ENCODE data around the gene PPP4C.
"Not testable (repeated sequence)": the region's sequence is repeated elsewhere in the genome, so short reads cannot be mapped to it uniquely, and the experiment has no call there.

The PPP4C gene

DNA sequence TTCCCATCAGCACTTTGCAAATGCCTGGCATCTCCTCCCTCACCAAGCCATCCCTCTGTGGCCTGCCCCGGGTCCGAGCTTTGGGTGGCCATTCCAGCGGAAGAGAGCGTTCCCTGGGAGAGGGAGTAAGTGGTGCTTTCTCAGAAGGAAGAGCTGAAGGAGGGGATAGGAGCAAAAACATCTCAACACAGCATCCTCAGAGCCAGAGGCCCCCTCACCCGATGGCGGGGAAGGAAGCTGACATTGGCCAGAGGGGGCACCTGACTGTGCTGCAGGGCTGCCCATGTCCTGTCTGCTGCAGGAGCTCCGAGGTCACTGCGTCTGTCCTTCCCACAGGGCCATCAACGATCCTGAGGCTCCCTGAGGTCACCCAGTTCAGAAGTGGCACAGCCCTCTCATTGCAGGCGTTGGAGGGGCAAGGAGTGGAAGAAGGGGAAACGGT, 44.3 kb upstream of the PPP4C start:
- no peak overlapping the region for H3K4me3 ChIP-seq (ENCODE audit: low read length)
- DNase-seq (ENCODE audit: low read depth) = no peak
- TF ChIP-seq, protein P1, sequence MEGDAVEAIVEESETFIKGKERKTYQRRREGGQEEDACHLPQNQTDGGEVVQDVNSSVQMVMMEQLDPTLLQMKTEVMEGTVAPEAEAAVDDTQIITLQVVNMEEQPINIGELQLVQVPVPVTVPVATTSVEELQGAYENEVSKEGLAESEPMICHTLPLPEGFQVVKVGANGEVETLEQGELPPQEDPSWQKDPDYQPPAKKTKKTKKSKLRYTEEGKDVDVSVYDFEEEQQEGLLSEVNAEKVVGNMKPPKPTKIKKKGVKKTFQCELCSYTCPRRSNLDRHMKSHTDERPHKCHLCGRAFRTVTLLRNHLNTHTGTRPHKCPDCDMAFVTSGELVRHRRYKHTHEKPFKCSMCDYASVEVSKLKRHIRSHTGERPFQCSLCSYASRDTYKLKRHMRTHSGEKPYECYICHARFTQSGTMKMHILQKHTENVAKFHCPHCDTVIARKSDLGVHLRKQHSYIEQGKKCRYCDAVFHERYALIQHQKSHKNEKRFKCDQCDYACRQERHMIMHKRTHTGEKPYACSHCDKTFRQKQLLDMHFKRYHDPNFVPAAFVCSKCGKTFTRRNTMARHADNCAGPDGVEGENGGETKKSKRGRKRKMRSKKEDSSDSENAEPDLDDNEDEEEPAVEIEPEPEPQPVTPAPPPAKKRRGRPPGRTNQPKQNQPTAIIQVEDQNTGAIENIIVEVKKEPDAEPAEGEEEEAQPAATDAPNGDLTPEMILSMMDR (IDR thresholded peaks at IDR 0.05; ENCODE audit: insufficient read depth, low read depth, low read length, missing control alignments) = no peak

DNA sequence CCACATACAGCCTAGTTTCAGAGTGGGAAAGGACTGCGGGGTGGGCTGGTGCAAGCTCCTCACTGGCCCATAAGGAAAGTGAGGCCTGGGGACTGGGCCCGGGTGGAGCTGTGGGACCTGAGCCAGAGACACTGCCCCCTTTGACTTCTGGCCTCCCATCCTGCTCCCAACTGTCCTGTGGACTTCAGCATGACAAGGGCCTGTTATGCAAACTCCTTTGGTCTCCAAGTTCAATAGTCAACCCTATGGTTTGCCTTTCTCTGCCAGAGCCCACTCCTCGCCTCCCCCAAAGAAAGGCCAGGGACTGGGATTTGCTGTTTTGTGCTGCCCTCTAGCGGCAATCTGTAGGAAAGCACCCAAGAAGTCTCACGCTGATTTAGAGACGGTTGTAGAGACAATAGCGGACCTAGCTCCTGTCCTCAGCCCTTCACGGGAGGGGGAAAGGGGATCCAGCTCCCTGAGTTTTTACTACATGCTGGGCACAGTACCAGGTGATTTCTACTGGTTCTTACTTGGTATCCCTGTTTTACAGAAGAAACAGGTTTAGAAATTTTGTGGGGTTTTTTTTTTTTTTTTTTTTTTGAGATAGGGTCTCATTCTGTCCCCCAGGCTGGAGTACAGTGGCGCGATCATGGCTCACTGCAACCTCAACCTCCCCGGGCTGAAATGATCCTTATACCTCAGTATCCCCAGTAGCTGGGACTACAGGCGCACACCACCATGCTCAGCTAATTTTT, 43.5 kb upstream of the PPP4C start:
- H3K4me3 ChIP-seq (ENCODE audit: low read length) = no peak overlapping the region
- TF ChIP-seq, protein P1 (IDR thresholded peaks at IDR 0.05; ENCODE audit: insufficient read depth, low read depth, low read length, missing control alignments) = peak; percentile 83
- DNase-seq (ENCODE audit: low read depth) = peak; percentile 70

DNA sequence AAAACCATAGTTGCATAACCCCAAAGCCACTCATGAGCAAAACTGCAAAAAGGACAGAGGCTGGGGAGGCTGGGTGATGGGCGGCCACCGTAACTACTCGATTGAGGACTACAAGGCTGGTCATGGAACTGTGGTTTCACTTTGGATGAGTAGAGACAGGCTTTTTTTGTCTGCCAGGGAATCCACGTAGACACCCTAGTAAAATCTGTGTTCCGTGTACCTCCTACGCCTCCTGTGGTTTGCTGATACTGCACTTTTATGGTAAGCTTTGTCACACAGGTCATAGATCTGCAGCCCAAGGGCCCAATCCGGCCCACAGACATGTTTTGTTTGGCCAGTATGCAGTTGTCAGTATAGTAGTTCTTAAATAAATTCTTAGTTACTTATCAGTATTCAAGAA, 42.5 kb upstream of the PPP4C start:
- TF ChIP-seq, protein P1 (IDR thresholded peaks at IDR 0.05; ENCODE audit: insufficient read depth, low read depth, low read length, missing control alignments) = no peak
- H3K4me3 ChIP-seq (ENCODE audit: low read length) = no peak overlapping the region
- DNase-seq (ENCODE audit: low read depth) = no peak

DNA sequence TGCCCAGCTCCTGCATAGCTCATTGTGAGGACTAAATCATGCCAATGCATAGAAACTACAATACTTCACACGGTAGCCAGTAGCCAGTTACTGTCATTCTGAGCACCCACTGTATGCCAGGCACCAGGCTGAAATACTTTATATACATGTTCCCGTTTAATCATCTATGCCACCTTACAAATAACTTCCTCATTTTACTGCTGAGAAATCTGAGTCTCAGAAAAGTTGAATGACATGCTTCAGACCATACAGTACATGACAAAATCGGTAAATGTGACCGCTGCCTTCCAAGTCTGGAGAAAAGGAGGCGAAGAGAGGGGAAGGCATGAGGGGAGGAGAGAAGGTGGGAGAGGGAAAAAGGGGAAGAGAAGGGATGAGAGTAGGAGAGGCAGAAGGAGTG, 35.6 kb upstream of the PPP4C start:
- TF ChIP-seq, protein P1 (IDR thresholded peaks at IDR 0.05; ENCODE audit: insufficient read depth, low read depth, low read length, missing control alignments) = no peak

DNA sequence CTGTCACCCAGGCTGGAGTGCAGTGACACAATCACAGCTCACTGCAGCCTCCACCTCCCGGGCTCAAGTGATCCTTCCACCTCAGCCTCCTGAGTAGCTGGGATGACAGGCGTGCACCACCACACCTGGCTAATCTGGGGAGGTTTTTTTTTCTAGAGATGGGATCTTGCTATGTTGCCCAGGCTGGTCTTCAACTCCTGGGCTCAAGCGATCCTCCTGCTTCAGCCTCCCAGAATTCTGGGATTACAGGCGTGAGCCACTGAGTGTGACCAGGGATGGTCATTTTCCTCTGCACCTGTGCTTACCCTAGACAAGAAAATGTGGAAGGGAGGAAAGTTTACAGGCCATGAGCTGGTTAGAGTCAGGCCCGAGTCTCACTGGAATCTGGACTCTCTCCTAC, 35.1 kb upstream of the PPP4C start:
- not testable (repeated sequence) for H3K4me3 ChIP-seq (ENCODE audit: low read length); DNase-seq (ENCODE audit: low read depth)

More for the DNA sequence above, 35.6 kb upstream of the PPP4C start:
- DNase-seq (ENCODE audit: low read depth) = no peak
- H3K4me3 ChIP-seq (ENCODE audit: low read length) = no peak overlapping the region

DNA sequence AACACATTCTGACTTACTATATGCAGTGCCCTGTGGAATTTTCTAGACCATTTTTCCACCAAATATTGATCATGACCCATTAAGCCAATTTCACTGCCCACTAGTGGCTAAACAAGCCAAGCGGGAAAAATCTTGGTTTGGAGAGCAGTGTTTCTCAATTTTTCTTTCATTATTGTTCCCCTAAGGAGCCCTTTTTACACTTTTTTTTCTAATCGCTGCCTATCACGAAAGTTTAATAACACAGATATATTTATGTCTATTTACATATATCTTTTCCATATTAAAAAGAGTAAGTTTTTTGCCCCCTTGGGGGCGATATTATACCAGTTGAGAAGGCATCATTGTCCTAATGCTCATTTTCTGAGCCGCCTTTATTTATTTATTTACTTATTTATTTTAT, 34.0 kb upstream of the PPP4C start:
- TF ChIP-seq, protein P1 (IDR thresholded peaks at IDR 0.05; ENCODE audit: insufficient read depth, low read depth, low read length, missing control alignments) = peak; percentile 36
- H3K4me3 ChIP-seq (ENCODE audit: low read length) = no peak overlapping the region
- DNase-seq (ENCODE audit: low read depth) = peak; percentile 31

DNA sequence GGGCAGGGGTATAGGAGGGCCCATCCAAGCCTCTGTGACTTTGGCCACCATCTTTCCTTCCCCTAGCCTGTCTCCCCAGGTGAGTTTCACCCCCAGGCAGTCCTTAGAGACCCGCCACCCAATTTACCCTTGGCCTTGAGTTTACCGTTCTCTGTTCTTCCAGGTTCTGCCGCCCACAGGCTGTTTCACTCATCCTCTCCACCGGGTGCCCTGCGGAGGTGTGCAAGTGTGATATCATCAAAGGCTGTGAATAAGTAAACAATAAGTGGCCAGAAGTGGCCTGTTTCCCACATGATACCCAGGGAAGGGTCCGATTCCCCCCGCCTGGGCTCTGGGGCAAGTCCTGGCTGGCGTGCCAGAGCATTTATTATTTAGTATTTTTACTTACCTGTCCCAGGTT, 29.6 kb upstream of the PPP4C start:
- TF ChIP-seq, protein P1 (IDR thresholded peaks at IDR 0.05; ENCODE audit: insufficient read depth, low read depth, low read length, missing control alignments) = no peak
- no peak for DNase-seq (ENCODE audit: low read depth)
- no peak overlapping the region for H3K4me3 ChIP-seq (ENCODE audit: low read length)

All from epithelial cell of esophagus (primary cell).